Heart left ventricle (tissue), 13 donors: ENCODE data around the gene NDFIP1.

Experiments used
- POLR2A ChIP-seq, 2 donors: fragments of 450-650 bp; IDR thresholded peaks; one replicate each; pipeline ENCODE4 v1.6.1; 2017; ENCODE audit warnings: antibody characterized with exemption in 2 of 2, mild to moderate bottlenecking in 2 of 2, moderate library complexity in 2 of 2
- TF ChIP-seq, protein P1 (sequence below), 12 donors: fragments of 200-600 bp; sonication (generic) in 4 of 12; IDR thresholded peaks; one replicate each; pipeline versions ENCODE4 v1.5.0 to v1.8.0; 2018 to 2022; ENCODE audit warnings: antibody characterized with exemption in 12 of 12, mild to moderate bottlenecking in 5 of 12
- donor health status: ischemic (EF 13 %, LVEDD 7.1; RV severe dilation, severe dysfunction).
- donor health status: DM: no; HTN: yes; CAD: no.
- donor health status: DM: no; HTN: no; CAD: no.
- donor health status: ischemic (EF 25% LVEDD 6.9; RV normal size, moderate dysfunction).
- donor health status: ischemic (EF 25% LVEDD 5.7; RV mildly dilated, moderate dysfunction).
- donor health status: ischemic (EF 35%, LVEDD 5.7; RV mildly dilated, moderate dysfunction).
- donor health status: nonischemic (EF 11% LVEDD 7.7; RV severe dilation, severe dysfunction).
- donor health status: DM: yes; HTN: yes; CAD: no.
- donor health status: PGD.
- donor health status: ischemic (EF 29% LVEDD 5.4; RV normal size, mild dysfunction).
- donor health status: nonischemic (EF 23%, LVEDD 6.1; RV moderate dilation, normal function).

DNA sequence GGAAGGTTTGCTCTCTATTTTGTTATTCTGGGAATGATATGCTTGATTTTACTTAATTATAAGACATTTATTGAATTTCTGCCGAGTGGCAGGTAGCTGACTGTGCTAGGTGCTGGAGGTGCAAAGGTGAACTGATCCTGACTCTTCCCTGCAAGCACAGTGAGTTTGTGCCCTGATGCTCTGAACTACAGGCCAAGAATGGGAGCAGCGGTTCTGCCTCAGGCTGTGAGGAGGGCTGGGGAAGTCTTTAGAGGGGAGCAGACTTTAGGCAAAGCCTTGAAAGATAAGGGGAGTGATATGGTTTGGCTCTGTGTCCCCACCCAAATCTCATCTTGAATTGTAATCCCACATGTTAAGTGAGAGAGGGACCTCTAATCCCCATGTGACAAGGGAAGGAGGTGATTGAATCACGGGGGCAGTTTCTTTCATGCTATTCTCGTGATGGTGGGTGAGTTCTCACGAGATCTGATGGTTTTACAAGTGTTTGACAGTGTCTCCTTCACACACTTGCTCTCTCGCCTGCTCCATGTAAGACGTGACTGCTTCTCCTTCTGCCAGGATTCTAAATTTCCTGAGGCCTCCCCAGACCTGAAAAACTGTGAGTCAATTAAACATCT is 73.1 kb downstream of the NDFIP1 start:
- no peak for TF ChIP-seq POLR2A (IDR thresholded peaks at IDR 0.05)
- TF ChIP-seq, protein P1, sequence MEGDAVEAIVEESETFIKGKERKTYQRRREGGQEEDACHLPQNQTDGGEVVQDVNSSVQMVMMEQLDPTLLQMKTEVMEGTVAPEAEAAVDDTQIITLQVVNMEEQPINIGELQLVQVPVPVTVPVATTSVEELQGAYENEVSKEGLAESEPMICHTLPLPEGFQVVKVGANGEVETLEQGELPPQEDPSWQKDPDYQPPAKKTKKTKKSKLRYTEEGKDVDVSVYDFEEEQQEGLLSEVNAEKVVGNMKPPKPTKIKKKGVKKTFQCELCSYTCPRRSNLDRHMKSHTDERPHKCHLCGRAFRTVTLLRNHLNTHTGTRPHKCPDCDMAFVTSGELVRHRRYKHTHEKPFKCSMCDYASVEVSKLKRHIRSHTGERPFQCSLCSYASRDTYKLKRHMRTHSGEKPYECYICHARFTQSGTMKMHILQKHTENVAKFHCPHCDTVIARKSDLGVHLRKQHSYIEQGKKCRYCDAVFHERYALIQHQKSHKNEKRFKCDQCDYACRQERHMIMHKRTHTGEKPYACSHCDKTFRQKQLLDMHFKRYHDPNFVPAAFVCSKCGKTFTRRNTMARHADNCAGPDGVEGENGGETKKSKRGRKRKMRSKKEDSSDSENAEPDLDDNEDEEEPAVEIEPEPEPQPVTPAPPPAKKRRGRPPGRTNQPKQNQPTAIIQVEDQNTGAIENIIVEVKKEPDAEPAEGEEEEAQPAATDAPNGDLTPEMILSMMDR (IDR thresholded peaks at IDR 0.05) = no peak
